Thoracic aorta (tissue), 2 donors: ENCODE results near the gene SGO2. TPM values are rescaled to one million over a fixed set of nuclear protein-coding genes. Genes with fewer than 3 reads are reported as not detected.

Source experiments
- ATAC-seq: fragments of 150-250 bp; one replicate; pipeline ENCODE4 v1.8.0; 2017; ENCODE audit warnings: low read depth; ENCODE audit not compliant: insufficient number of reproducible peaks, low FRiP score
- DNase-seq: peaks from one replicate; pipeline ENCODE4 v3.0.0-alpha.2; 2020; ENCODE audit warnings: low spot score
- H3K27ac ChIP-seq, 2 donors: fragments of 200-600 bp; sonication (generic); 1 replicate in 1 of 2; 2 replicates in 1 of 2; pipeline ENCODE4 v1.5.1; 2016; ENCODE audit warnings: mild to moderate bottlenecking in 2 of 2, moderate library complexity in 2 of 2
- H3K27me3 ChIP-seq: fragments of 200-600 bp; sonication (generic); replicated peaks from 2 replicates; pipeline ENCODE4 v1.6.0; 2016; ENCODE audit warnings: mild to moderate bottlenecking; ENCODE audit not compliant: insufficient read depth
- H3K36me3 ChIP-seq: fragments of 200-600 bp; sonication (generic); one replicate; pipeline ENCODE4 v1.5.1; 2016
- H3K4me1 ChIP-seq, 2 donors: fragments of 200-600 bp; sonication (generic); 1 replicate in 1 of 2; 2 replicates in 1 of 2; pipeline versions ENCODE4 v1.5.1 to v1.6.0; 2016; ENCODE audit warnings: low read depth in 2 of 2, mild to moderate bottlenecking in 1 of 2; ENCODE audit not compliant: control insufficient read depth in 1 of 2
- H3K4me3 ChIP-seq: fragments of 200-600 bp; sonication (generic); 2 replicates; pipeline ENCODE4 v1.5.1; 2016; ENCODE audit warnings: mild to moderate bottlenecking
- H3K9me3 ChIP-seq: fragments of 200-600 bp; sonication (generic); 2 replicates; pipeline ENCODE4 v1.5.1; 2016
- CTCF ChIP-seq: fragments of 200-600 bp; sonication (generic); IDR thresholded peaks from one replicate; pipeline ENCODE4 v1.5.1; 2019; ENCODE audit warnings: antibody characterized with exemption
- total RNA-seq, 2 donors: library from RNA; depleted of rRNA; stranded (reverse); fragments of >200 nt; gene quantifications; one replicate each; pipeline versions ENCODE4 v1.1.0 to v1.2.3, GENCODE V29; 2016

SGO2 gene
- total RNA-seq, 2 donors from 2014 or later, result 0.54 to 2.6 TPM

- Histone ChIP-seq H3K9me3 (no peaks in the 10 kb centered on the region), H3K36me3 (no peaks in the 10 kb centered on the region), H3K4me3 (no peak overlapping the region), H3K27ac (no peak overlapping the region), H3K27me3 (no peaks in the 10 kb centered on the region), H3K4me1 (no peaks in the 10 kb centered on the region)
- DNase-seq (no peak), ATAC-seq (no peak)
- TF ChIP-seq CTCF, result peak; percentile 20
Observed at GRCh38 chr2:200575957-200576356, 50.0 kb downstream of the SGO2 start.

GRCh38 chr2:200577027-200577426 lies 51.0 kb downstream of the SGO2 start:
- no peak for ATAC-seq
- no peaks in the 10 kb centered on the region for H3K27me3 ChIP-seq
- H3K4me3 ChIP-seq, result no peak overlapping the region
- no peak for DNase-seq
- no peaks in the 10 kb centered on the region for H3K36me3 ChIP-seq
- H3K4me1 ChIP-seq, result no peaks in the 10 kb centered on the region
- no peaks in the 10 kb centered on the region for H3K9me3 ChIP-seq
- TF ChIP-seq CTCF, result no peak
- H3K27ac ChIP-seq, result no peak overlapping the region

- Histone ChIP-seq H3K9me3 (no peaks in the 10 kb centered on the region), H3K36me3 (no peaks in the 10 kb centered on the region), H3K4me3 (no peak overlapping the region), H3K4me1 (no peaks in the 10 kb centered on the region), H3K27ac (no peak overlapping the region), H3K27me3 (no peaks in the 10 kb centered on the region)
- ATAC-seq, result no peak
- no peak for DNase-seq
- peak; percentile 42 for TF ChIP-seq CTCF
Observed at GRCh38 chr2:200578778-200579177, 52.8 kb downstream of the SGO2 start.

- no peaks in the 10 kb centered on the region for H3K36me3 ChIP-seq
- no peaks in the 10 kb centered on the region for H3K27me3 ChIP-seq
- no peak overlapping the region for H3K4me3 ChIP-seq
- ATAC-seq (no peak), DNase-seq (no peak)
- H3K9me3 ChIP-seq, result no peaks in the 10 kb centered on the region
- TF ChIP-seq CTCF, result no peak
- peaks cover 0 to 4% of the 10 kb centered on the region in 2 donors for H3K4me1 ChIP-seq
- no peak overlapping the region for H3K27ac ChIP-seq
Observed at GRCh38 chr2:200584639-200585038, 58.6 kb downstream of the SGO2 start.

- ATAC-seq (no peak), DNase-seq (no peak)
- H3K9me3 ChIP-seq, result no peaks in the 10 kb centered on the region
- H3K4me1 ChIP-seq, result peaks cover 0 to 8% of the 10 kb centered on the region in 2 donors
- no peak for TF ChIP-seq CTCF
- no peaks in the 10 kb centered on the region for H3K36me3 ChIP-seq
- H3K27ac ChIP-seq, result peak overlapping the region; percentile 58 to 63
- H3K27me3 ChIP-seq, result no peaks in the 10 kb centered on the region
- peak overlapping the region; percentile 84 for H3K4me3 ChIP-seq
Observed at GRCh38 chr2:200585340-200585729, 59.3 kb downstream of the SGO2 start.
